Peyer's patch (tissue), 4 donors: Measurements from ENCODE around the gene PPP1R14C.

Experiments
- POLR2A ChIP-seq, 2 donors: fragments of 450-650 bp; IDR thresholded peaks; one replicate each; pipeline ENCODE4 v1.5.1; 2017; ENCODE audit warnings: antibody characterized with exemption in 2 of 2, mild to moderate bottlenecking in 2 of 2, moderate library complexity in 2 of 2
- TF ChIP-seq, protein P1 (sequence below), 6 experiments: fragments of 450-650 bp in 4 of 6; fragments of 200-600 bp in 2 of 6; sonication (generic) in 1 of 6; IDR thresholded peaks; one replicate each; pipeline ENCODE4 v1.5.1; 2017 to 2019; ENCODE audit warnings: antibody characterized with exemption in 6 of 6, mild to moderate bottlenecking in 3 of 6, moderate library complexity in 1 of 6

DNA sequence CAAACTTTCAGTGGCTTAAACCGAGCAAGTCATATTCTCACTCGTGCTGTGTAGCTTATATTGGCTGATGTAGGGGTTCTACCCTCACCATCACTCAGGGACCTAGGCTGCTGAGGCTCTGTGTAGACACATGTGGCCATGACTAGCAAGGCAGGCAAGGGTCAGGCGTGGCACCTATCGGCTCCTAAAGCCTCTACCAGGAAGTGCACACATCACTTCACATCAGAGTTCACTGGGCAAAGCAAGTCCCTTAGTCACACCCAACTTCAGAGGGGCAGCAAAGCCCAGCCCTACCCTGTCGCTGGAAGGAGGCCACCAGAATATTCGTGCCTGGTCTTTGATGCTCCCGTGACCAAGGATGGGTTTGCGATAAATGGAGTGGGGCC, 42.9 kb downstream of the PPP1R14C start:
- TF ChIP-seq, protein P1, sequence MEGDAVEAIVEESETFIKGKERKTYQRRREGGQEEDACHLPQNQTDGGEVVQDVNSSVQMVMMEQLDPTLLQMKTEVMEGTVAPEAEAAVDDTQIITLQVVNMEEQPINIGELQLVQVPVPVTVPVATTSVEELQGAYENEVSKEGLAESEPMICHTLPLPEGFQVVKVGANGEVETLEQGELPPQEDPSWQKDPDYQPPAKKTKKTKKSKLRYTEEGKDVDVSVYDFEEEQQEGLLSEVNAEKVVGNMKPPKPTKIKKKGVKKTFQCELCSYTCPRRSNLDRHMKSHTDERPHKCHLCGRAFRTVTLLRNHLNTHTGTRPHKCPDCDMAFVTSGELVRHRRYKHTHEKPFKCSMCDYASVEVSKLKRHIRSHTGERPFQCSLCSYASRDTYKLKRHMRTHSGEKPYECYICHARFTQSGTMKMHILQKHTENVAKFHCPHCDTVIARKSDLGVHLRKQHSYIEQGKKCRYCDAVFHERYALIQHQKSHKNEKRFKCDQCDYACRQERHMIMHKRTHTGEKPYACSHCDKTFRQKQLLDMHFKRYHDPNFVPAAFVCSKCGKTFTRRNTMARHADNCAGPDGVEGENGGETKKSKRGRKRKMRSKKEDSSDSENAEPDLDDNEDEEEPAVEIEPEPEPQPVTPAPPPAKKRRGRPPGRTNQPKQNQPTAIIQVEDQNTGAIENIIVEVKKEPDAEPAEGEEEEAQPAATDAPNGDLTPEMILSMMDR (IDR thresholded peaks at IDR 0.05): no peak
- no peak for TF ChIP-seq POLR2A (IDR thresholded peaks at IDR 0.05)
